HepG2 (cell line): ENCODE results near the gene CEBPG. TPM values are rescaled to one million over a fixed set of nuclear protein-coding genes. Genes with fewer than 3 reads are reported as not detected.

Experiments
- ATAC-seq: fragments of 200-7000 bp; cut with Tn5 transposase; 3 replicates; pipeline ENCODE4 v1.9.1; 2020; ENCODE audit warnings: mild to moderate bottlenecking, moderate library complexity
- BruUV-seq: library from RNA; stranded (reverse); fragments of 400-500 nt; replicated peaks from 2 replicates; lab custom pipeline; 2021; lab: Mats Ljungman, UMichigan
- CTCF ChIA-PET: fragments of 300-600 bp; formaldehyde crosslinking; extraction: SDS; loops from one replicate; lab custom pipeline; 2021; ENCODE audit warnings: low total read pairs, inconsistent platforms, low intra/inter-chr PET ratio; lab: Yijun Ruan, JAX
- POLR2A ChIA-PET: fragments of 350-600 bp; sonication (Branson Sonifier 250); formaldehyde crosslinking; loops from one replicate; lab custom pipeline; 2020; ENCODE audit warnings: antibody characterized with exemption, inconsistent platforms; lab: Yijun Ruan, JAX
- DNase-seq: peaks from one replicate; pipeline ENCODE4 v3.0.0-alpha.2; 2015; ENCODE audit warnings: low spot score
- FAIRE-seq: peaks from 3 replicates; lab custom pipeline; 2011; peaks lifted over from hg19 to GRCh38; lab: Jason Lieb, UNC
- H2AFZ ChIP-seq: one replicate; pipeline ENCODE4 v1.6.1; 2011; ENCODE audit warnings: low read length, inconsistent platforms
- H3K27ac ChIP-seq: fragments of 300-600 bp; 3 replicates; pipeline ENCODE4 v1.8.0; 2011; ENCODE audit warnings: mixed run types, mild to moderate bottlenecking, mixed read lengths, low read length, inconsistent platforms; ENCODE audit not compliant: insufficient read depth; ENCODE audit errors: extremely low read length
- H3K27me3 ChIP-seq, 2 experiments: fragments of 200-600 bp in 1 of 2; 2 replicates in 1 of 2; 3 replicates in 1 of 2; pipeline versions ENCODE4 v1.6.0 to v1.8.0; 2011; ENCODE audit warnings: low read length in 2 of 2, mild to moderate bottlenecking in 2 of 2, moderate library complexity in 2 of 2, inconsistent platforms in 1 of 2; ENCODE audit not compliant: insufficient read depth in 2 of 2, control insufficient read depth in 1 of 2
- H3K36me3 ChIP-seq, 2 experiments: fragments of 200-600 bp in 1 of 2; replicated peaks in 1 of 2; 2 replicates in 1 of 2; 3 replicates in 1 of 2; pipeline versions ENCODE4 v1.5.1 to v1.8.0; 2011; ENCODE audit warnings: low read length in 2 of 2, inconsistent platforms in 1 of 2; ENCODE audit not compliant: insufficient read depth in 2 of 2, control insufficient read depth in 1 of 2
- H3K4me1 ChIP-seq: 2 replicates; pipeline ENCODE4 v1.5.1; 2012; ENCODE audit warnings: low read length, inconsistent platforms; ENCODE audit not compliant: insufficient read depth
- H3K4me2 ChIP-seq: 2 replicates; pipeline ENCODE4 v1.6.0; 2011; ENCODE audit warnings: low read depth, low read length, inconsistent platforms
- H3K4me3 ChIP-seq, 3 experiments: fragments of 200-600 bp in 1 of 3; sonication (generic), shearing (Covaris generic) in 1 of 3; replicated peaks in 1 of 3; 2 replicates each; pipeline ENCODE4 v1.5.1; 2011 to 2016; ENCODE audit warnings: low read length in 3 of 3, inconsistent platforms in 2 of 3, low read depth in 2 of 3, mild to moderate bottlenecking in 2 of 3, control low read depth in 1 of 3, mixed read lengths in 1 of 3; ENCODE audit not compliant: insufficient read depth in 1 of 3
- H3K79me2 ChIP-seq: one replicate; pipeline ENCODE4 v1.6.1; 2011; ENCODE audit warnings: low read length, inconsistent platforms; ENCODE audit not compliant: insufficient read depth
- H3K9ac ChIP-seq: 2 replicates; pipeline ENCODE4 v1.6.0; 2011; ENCODE audit warnings: mild to moderate bottlenecking, low read depth, low read length, inconsistent platforms; ENCODE audit not compliant: insufficient read depth
- H3K9me3 ChIP-seq: 2 replicates; pipeline ENCODE4 v1.5.1; 2012; ENCODE audit warnings: mild to moderate bottlenecking, low read length
- H4K20me1 ChIP-seq: 2 replicates; pipeline ENCODE4 v1.6.0; 2011; ENCODE audit warnings: inconsistent platforms, mild to moderate bottlenecking, low read length, moderate library complexity; ENCODE audit not compliant: insufficient read depth
- GABPB1 ChIP-seq: IDR thresholded peaks from 2 replicates; pipeline ENCODE4 v1.6.1; 2016; ENCODE audit warnings: mild to moderate bottlenecking, missing genetic modification reagents, moderate library complexity, missing compliant biosample characterization
- GFI1 ChIP-seq: sonication (generic); formaldehyde crosslinking; IDR thresholded peaks from 2 replicates; pipeline ENCODE4 v1.5.0; 2020; ENCODE audit warnings: missing genetic modification reagents, mild to moderate bottlenecking, borderline replicate concordance
- MYPOP ChIP-seq: sonication (generic); formaldehyde crosslinking; IDR thresholded peaks from 2 replicates; pipeline ENCODE4 v1.8.1; 2023; ENCODE audit warnings: mild to moderate bottlenecking, moderate library complexity, missing genetic modification reagents
- POLR2A ChIP-seq, 2 experiments: IDR thresholded peaks; 2 replicates each; pipeline ENCODE4 v1.6.1; 2011; ENCODE audit warnings: low read depth in 2 of 2, low read length in 2 of 2, mild to moderate bottlenecking in 1 of 2, moderate library complexity in 1 of 2; ENCODE audit not compliant: insufficient read depth in 1 of 2
- RARA ChIP-seq: IDR thresholded peaks from 2 replicates; pipeline ENCODE4 v1.6.1; 2016; ENCODE audit warnings: missing genetic modification reagents, missing compliant biosample characterization
- YEATS2 ChIP-seq: sonication (generic); formaldehyde crosslinking; IDR thresholded peaks from 2 replicates; pipeline ENCODE4 v1.4.0; 2020; ENCODE audit warnings: missing genetic modification reagents, borderline replicate concordance
- ZNF121 ChIP-seq: sonication (generic); formaldehyde crosslinking; IDR thresholded peaks from 2 replicates; pipeline ENCODE4 v1.5.0; 2020; ENCODE audit warnings: mild to moderate bottlenecking, missing genetic modification reagents
- ZNF460 ChIP-seq: sonication (generic); formaldehyde crosslinking; IDR thresholded peaks from 2 replicates; pipeline ENCODE4 v1.5.1; 2020; ENCODE audit warnings: missing genetic modification reagents, mild to moderate bottlenecking, borderline replicate concordance
- WGBS: methylation state at CpG from one replicate; pipeline ENCODE4 v1.1.6; 2017; ENCODE audit warnings: low lambda C conversion rate; 5-methylcytosine and 5-hydroxymethylcytosine counted together
- in situ Hi-C: cut with HindIII; loops from 2 replicates; pipeline ENCODE4 v1.10.0; 2017; ENCODE audit warnings: low pct_unique_long_range_greater_than_20kb; ENCODE audit not compliant: extremely low pct_ligation_motif_present
- intact Hi-C: fragments of 100-400 bp; cut with micrococcal nuclease; formaldehyde crosslinking; loops from one replicate; pipeline ENCODE4 v1.10.0; 2022; ENCODE audit not compliant: unreplicated experiment
- polyA plus RNA-seq, 8 experiments: library from polyadenylated mRNA; depleted of rRNA in 3 of 8; stranded (reverse) in 7 of 8; unstranded in 1 of 8; fragments of >200 nt; fragmentation: Illumina TruSeq in 4 of 8; extraction: Trizol in 4 of 8; gene quantifications; 2 replicates each; pipeline versions ENCODE4 v1.2.1 to v1.2.3, GENCODE V29; 2011 to 2016; ENCODE audit warnings: low read depth in 4 of 8, missing spikeins in 1 of 8, mixed read lengths in 1 of 8; ENCODE audit not compliant: insufficient read depth in 1 of 8
- total RNA-seq, 5 experiments: library from RNA; depleted of rRNA; stranded (reverse); fragments of >200 nt; fragmentation: Illumina TruSeq; extraction: Trizol; gene quantifications; 2 replicates each; pipeline ENCODE4 v1.2.3, GENCODE V29; 2016; ENCODE audit warnings: low read depth in 1 of 5

The CEBPG gene
- total and polyA plus RNA-seq, 2 of the 13 experiments (the other 11 are each of a cell fraction or from before 2014, with no cell fraction given), result 25.7 to 34.3 TPM

- no peak for TF ChIP-seq MYPOP (CRISPR knock-in tag)
- TF ChIP-seq RARA (CRISPR knock-in tag), result peak; percentile 60
- TF ChIP-seq YEATS2 (CRISPR knock-in tag), result no peak
- TF ChIP-seq GFI1, result peak; percentile 88
Observed at GRCh38 chr19:33349319-33350289, 23.9 kb upstream of the CEBPG start (continued).

- no peak overlapping the region for H3K4me2 ChIP-seq
- no TSS peak for BruUV-seq
- H2AFZ ChIP-seq, result no peak overlapping the region
- ChIA-PET POLR2A (interaction anchor here (0.7 to 3.5 kb wide), 2 partner anchors 10 to 24 kb away, joined by 3 to 50 read pairs; partner anchors contain the start of gene CEBPG), CTCF (no interaction called here)
- H4K20me1 ChIP-seq, result no peaks in the 10 kb centered on the region
- no peaks in the 10 kb centered on the region for H3K79me2 ChIP-seq
- H3K4me3 ChIP-seq, result no peak overlapping the region
- WGBS, result 64% methylated on average over 12 of the region's 12 CpGs
- FAIRE-seq (no peak), DNase-seq (no peak)
- no peak overlapping the region for H3K9ac ChIP-seq
- no peaks in the 10 kb centered on the region for H3K27me3 ChIP-seq
- in situ Hi-C loops, result no loop called here
- H3K9me3 ChIP-seq, result no peaks in the 10 kb centered on the region
- H3K27ac ChIP-seq, result no peak overlapping the region
- H3K4me1 ChIP-seq, result peaks cover 40% of the 10 kb centered on the region
- TF ChIP-seq ZNF460 (CRISPR knock-in tag) (peak; percentile 75; the same call in 1 of the 2 replicates), GABPB1 (no peak), ZNF121 (CRISPR knock-in tag) (peak; percentile 71; the same call in 1 of the 2 replicates), POLR2A (IDR thresholded peaks at IDR 0.05; ENCODE audit: insufficient read depth in 1 of 2, low read depth in 2 of 2, low read length in 2 of 2) (no peak)
- TF ChIP-seq, all 625 proteins: peak for 2
- H3K36me3 ChIP-seq, result no peaks in the 10 kb centered on the region
- intact Hi-C loops, result no loop called here
- no peak for ATAC-seq
Observed at GRCh38 chr19:33350538-33351309, 22.8 kb upstream of the CEBPG start.
